ENCODE data around the gene DRG2.

The DRG2 gene

GRCh38 chr17:18076936-18077335, 10.8 kb upstream of the DRG2 start:
- no peak for DNase-seq (ENCODE audit: low read depth in 2 of 2)

DNA sequence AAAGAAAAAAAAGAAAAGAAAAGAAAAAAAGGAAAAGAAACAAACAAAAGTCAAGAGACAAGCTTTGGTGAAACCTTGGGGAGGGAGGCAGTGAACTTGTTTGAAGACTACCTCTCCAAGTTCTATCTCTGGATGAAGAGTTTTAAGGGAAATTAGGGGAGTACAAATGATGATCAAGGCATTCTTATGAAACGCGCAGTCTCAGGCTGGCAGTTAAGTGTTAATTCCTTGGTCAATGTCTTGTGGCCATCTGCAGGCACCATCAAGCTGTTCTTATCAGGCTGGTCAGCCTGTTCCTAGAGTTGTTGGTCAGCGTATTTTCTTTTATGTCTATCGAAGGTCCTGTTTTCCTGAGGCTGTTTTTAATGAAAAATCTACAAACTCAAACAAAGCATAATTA, 8.2 kb upstream of the DRG2 start:
- no peak for DNase-seq (ENCODE audit: low read depth in 2 of 2)

DNA sequence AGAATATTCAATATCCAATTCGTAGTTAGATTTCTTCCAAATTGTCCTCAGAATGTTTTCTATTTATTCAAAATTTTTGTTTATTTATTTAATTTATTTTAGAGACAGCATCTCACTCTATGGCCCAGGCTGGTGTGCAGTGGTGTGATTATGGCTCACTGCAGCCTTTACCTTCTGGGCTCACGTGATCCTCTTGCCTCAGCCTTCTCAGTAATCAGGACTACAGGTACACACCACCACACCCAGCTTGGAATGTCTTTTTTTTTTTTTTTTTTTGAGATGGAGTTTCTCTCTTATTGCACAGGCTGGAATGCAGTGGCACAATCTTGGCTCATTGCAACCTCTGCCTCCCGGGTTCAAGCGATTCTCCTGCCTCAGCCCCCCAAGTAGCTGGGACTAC, 3.5 kb upstream of the DRG2 start:
- DNase-seq (ENCODE audit: low read depth in 2 of 2), result no peak

GRCh38 chr17:18089613-18090012, 1.9 kb downstream of the DRG2 start:
- no peak for DNase-seq (ENCODE audit: low read depth in 2 of 2)

- no peak for DNase-seq (ENCODE audit: low read depth in 2 of 2)
These were observed 6.1 kb downstream of the DRG2 start for GRCh38 chr17:18093616-18094408.

DNA sequence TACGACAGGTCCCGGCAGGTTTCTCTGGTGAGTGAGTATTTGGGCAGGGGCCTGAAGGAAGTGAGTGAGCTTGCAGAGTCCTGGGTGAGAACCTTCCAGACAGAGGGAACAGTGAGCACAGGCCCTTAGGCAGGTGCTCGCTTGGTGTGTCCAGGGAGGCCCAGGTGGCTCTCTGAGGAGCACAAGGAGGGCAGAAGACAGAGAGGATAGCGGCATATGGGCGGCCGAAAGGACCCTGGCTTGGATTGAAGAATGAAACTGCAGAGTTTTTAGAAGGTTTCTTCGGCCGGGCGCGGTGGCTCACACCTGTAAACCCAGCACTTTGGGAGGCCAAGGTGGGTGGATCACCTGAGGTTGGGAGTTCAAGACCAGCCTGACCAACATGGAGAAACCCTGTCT, 6.7 kb downstream of the DRG2 start:
- no peak for DNase-seq (ENCODE audit: low read depth in 2 of 2)

DNA sequence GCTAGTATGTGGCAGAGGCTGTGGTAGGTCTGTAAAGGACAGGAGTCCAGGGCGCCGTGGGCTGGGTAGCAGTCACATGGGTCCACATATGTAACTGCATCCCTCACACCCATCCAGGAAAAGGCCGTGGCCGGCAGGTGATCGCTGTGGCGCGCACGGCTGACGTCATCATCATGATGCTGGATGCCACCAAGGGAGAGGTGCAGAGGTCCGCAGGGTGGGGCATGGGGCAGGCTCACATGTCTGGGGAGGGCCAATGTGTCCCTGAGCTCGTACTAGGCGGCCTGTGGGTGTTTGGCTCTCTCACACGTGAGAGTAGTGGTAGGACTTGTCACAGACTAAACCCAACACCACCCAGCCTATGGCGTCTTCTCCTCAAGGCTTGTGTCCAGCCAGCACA, 11.8 kb downstream of the DRG2 start:
- no peak for DNase-seq (ENCODE audit: low read depth in 2 of 2)

- no peak for DNase-seq (ENCODE audit: low read depth in 2 of 2)
These were observed 12.9 kb downstream of the DRG2 start for GRCh38 chr17:18100616-18101015.

DNA sequence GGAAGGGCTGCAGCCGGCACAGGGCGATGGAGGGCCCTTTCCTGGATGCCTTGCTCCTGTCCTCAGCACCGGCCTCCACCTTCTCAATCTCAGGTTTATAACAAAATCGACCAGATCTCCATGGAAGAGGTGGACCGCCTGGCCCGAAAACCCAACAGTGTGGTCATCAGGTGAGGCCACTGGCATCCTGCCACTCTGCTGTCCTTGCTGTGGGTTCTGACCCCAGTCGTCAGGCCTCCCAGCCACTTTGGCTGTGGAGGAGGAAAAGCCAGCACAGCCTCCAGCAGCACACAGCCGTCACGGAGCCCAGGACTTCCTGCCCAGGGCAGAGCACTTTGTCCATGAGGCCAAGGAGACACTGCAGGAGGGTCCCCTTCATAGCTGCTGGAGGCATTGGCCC, 14.1 kb downstream of the DRG2 start:
- DNase-seq (ENCODE audit: low read depth in 2 of 2), result no peak

- DNase-seq (ENCODE audit: low read depth in 2 of 2), result no peak
These were observed 14.9 kb downstream of the DRG2 start for GRCh38 chr17:18102640-18103039.

- no peak for DNase-seq (ENCODE audit: low read depth in 2 of 2)
These were observed 17.3 kb downstream of the DRG2 start for GRCh38 chr17:18105027-18105426.

DNA sequence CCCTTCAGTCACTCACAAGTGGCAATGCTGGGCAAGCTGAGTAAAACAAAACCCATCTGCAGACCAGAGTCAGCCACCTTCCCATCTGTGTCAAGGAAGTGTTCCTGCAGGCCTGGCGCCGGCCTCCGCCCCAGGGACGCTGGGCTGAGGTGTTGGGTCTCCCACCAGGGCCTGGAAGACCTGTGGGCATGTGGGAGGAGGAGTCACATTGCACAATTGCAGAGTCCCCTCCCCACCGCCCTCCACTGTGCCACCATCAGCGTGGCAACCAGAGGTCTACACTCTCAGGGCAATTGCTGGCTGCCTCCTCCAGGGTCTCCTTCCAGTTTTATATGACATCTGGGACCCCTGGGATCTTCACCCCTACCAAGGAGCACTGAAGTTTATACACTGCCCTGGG, 17.8 kb downstream of the DRG2 start:
- no peak for DNase-seq (ENCODE audit: low read depth in 2 of 2)

DNA sequence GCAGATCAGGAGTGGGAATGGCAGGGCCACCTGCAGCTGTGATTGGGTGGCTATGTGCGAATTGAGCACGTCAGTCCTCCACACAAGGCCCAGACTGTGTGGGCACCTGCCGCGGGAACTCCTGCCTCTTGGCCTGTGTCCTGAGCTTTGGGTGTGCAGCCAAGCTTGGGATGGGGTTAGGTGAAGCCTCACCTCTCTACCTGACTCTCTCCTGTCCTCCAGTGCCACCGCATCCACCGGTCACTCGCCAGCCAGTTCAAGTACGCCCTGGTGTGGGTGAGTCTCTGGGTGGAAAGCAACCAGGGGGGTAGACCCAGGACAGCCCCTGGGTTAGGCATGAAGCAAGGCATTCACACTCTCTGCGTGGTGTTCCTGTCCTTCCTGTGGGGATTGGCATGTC, 18.5 kb downstream of the DRG2 start:
- DNase-seq (ENCODE audit: low read depth in 2 of 2), result no peak

DNA sequence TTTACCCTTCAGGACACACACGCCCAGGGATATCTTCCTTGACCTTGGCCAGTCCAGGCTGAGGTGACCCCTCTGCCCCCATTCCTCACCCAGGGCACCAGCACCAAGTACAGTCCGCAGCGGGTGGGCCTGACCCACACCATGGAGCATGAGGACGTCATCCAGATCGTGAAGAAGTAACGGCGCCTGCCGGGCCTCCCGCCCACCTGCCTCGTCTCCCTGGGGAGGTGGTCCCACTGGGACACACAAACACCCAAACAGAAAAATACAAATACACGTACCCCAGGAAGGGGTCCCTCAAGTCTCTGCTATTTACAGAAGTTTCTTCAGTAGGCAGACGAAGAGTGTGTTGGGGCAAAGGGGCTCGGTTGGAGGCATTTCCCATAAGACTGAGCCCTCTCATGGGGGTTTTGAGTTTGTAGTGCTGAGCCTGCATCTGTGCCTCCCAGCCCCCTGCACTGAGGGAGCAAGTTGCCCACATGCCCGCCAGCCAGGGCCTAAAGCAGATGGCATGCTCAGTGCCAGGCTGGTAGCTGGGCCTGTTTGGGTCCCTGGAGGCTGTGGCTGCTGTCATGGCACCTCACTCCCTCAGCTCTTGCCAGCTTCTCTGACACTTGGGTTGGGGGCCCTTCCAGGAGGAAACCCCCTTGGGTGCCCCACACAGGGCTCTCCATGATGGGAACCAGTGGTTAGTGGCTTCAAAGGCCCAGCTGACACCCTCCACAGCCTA, 19.5 kb downstream of the DRG2 start:
- DNase-seq (ENCODE audit: low read depth in 2 of 2), result no peak

DNA sequence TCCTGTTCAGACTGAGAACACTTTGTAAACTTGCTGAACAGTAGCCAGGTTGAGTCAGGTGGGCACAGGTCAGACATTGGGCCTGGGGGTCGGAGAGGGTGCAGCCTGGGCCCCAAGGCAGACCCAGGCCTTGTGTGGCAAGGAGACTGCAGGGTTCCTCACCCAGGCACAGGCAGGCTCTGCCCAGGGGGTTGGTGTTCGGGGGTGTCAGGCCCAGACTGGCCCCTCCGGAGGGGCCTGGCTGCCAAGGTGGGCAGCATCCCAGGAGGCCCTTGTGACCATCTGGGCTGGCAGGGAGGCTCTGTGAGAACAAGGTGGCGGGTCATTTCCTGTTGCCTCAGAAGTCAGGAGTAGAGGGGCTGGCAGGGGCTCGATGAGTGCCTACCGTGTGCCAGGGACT, 20.2 kb downstream of the DRG2 start:
- DNase-seq (ENCODE audit: low read depth in 2 of 2), result no peak

DNA sequence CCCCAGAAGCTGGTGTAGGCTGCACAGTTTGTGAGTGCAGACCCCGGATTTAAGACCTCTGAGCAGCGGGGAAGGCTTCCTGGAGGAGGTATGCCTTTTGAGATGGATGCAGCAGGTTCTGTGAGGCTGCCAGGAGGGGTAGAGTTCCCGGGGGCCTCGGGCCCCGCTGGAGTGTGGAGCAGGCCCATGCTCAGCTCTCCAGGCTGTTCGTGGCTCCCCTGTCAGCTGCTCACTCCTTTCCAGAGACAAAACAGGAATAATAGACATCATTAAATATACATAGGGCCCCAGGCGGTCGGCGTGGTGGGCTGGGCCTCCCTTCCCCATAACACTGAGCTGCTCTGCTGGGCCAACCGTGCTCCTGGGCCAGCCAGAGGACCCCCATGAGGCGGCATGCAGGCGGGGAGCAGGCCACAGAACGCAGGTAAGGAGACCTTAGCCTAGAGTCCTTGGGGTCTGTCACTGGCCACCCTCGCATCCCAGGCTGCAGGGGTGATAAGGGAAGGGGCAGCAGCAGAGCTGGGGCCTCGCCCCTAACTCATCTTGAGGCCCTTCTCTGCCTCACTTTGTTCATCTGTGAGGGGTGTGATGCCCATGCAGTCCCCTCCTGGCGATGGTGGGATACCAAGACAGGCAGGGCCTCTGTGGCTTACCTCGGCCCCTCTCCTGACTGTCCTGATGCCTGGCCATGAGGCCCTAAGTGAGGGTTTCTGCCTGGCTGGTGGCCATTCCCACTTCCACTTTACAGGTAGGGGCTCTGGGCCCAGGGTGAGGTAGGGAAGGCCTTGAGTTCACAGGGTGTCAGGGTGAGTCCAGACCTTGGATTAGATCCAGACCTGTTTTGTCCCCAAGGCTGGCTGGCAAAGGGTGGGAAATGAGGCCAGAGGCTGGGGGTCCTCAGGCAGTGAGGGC, 20.9 kb downstream of the DRG2 start, which contains the start of gene MYO15A:
MYO15A (plus strand) TSS at position 356 of the 912 bp plus-strand sequence. CDS start 10,045 bp downstream, outside the sequence.
- no peak for DNase-seq (ENCODE audit: low read depth in 2 of 2)

DNA sequence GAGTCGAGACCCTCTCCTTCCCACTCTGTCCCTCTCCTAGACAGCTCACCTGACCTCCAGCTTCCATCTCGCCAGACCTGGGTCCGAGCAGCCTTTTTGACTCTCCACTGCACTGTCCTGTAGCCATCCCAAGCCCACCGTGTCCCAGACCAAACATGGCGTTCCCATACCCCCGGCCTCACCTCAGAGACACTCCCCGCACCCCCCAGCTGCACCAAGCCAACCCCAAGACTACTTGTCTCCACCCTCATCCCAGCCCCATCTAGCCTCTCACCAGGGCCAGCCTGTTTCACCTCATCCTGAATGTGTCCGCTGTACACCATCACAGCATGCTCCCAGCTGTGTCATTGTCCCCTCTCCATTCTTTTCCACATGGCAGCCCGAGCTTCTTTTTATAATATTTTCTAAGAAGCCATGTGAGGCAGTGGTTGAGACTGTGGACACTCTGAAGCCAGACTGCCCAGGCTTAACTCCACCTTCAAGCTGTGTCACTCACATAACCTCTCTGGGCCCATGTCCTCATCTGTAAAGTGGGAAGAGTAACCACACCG, 22.3 kb downstream of the DRG2 start:
- DNase-seq (ENCODE audit: low read depth in 2 of 2), result no peak

DNA sequence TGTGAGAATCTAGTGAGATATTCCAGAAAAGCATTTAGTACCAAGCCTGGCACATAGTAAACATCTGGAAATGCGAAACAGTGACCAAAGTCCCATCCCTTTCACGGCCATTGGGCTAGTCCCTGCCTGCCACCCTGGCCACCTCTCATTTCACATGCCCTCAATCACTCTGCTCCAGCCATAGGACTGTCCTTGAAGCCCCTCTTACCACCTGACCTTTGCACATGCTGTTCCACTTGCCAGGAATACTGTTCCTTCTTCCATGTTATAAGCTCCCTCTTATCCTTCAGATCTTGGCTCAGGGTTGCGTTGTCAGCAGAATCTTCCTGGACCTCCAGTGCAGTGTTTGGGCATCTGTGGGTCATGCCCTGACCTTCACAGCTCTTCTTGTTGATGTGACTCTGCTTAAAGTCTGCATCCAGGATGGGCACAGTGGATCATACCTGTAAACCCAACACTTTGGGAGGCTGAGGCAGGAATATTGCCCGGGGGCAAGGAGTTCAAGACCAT, 22.9 kb downstream of the DRG2 start:
- no peak for DNase-seq (ENCODE audit: low read depth in 2 of 2)

DNA sequence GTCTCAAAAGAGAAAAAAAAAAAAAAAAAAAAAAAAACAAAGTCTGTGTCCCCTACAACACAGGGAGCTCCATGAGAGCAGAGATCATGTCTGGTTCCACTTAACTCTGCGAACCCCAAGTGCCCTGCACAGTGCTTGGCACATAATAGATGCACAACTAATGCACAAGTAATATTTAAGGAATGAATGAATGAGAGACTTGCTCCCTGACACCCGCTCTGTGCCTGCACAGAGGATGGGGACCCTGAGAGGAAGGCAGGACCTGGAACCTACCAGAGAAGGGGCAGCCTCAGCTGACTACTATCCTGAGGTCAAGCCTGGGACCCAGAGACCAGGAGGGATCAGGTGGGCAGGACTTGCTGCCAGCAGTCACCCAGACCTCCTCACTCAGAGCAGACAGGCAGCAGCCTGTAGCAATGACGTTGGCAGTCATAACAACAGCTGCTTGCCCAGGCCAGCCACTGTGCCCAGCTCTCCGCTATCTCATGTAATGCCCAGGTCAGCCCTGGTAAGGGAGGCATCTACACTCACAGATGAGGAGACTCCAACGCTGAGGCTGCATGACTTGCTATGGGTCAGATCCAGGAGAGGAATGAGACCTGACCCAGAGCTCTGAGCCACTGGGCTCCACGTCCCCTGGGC, 23.7 kb downstream of the DRG2 start:
- DNase-seq (ENCODE audit: low read depth in 2 of 2), result no peak

DNA sequence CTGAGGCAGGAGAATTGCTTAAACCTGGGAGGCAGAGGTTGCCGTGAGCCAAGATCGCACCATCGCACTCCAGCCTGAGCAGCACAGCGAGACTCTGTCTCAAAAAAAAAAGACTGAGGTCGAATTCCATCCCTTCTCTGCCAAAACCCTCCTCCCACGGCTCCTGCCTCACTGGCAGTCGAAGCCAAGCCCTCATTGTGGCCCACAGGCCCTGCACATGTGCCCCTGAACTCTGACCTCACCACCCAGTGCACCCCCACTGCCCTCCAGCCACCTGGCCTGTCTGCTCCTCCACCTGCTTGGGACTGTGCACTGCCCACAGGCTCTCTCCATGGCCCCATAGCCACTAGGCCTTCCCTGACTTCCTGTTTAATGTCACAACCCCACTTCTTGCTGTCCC, 27.8 kb downstream of the DRG2 start:
- no peak for DNase-seq (ENCODE audit: low read depth in 2 of 2)

DNA sequence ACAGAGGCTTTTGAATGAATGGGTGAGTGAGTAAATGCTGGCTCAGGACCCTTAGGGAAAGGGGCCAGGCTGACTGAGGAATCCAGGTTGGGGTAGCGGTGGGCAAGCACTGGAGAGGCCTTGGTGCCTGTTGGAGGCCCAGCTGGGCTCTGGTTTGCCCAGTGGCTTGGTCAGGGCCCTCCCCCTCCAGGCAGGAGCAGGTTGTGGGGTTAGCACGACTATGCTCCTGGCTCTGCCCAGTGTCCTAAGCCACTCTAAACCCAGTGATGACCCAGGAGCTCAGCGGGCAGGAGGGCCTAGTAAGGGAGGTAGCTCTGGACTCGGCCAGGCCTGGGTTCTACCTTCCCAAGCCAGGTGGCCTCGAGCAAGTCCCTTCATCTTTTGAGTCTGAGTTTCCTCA, 28.3 kb downstream of the DRG2 start:
- DNase-seq (ENCODE audit: low read depth in 2 of 2), result no peak
